Naive thymus-derived CD4-positive, alpha-beta T cell (primary cell): ENCODE results near the gene ALDH6A1. TPM values are rescaled to one million over a fixed set of nuclear protein-coding genes. Genes with fewer than 3 reads are reported as not detected.

Experiments used
- polyA plus RNA-seq, 2 donors: library from polyadenylated mRNA; unstranded; fragments of 300-500 nt; fragmentation: Illumina TruSeq; gene quantifications; one replicate each; pipeline ENCODE4 v1.2.3, GENCODE V29; 2021
- total RNA-seq, 6 experiments: library from RNA in 5 of 6; stranded (reverse) in 5 of 6; gene quantifications; 1 replicate in 5 of 6; 2 replicates in 1 of 6; pipeline ENCODE4 v1.2.3 and lab custom pipeline; 2021 to 2026

ALDH6A1 gene
- total and polyA plus RNA-seq, 7 experiments from 2014 or later = 8.9 to 39.9 (median 21.3) TPM

Other genes starting within 250 kb of the ALDH6A1 start
- gene PTGR2, start 232.6 kb downstream of the ALDH6A1 start, total RNA-seq = 1 to 10 TPM; 1.2 to 7.9 (median 1.8) TPM
- gene PTGR2, start 232.6 kb downstream of the ALDH6A1 start, polyA plus RNA-seq = 1 to 10 TPM; 3.4 to 6.5 TPM
- gene ZNF410, start 197.6 kb downstream of the ALDH6A1 start, total RNA-seq = 10 to 100 TPM; 44.8 to 79.7 (median 51.1) TPM
- 10 to 100 TPM; 66.3 to 69.8 TPM for gene ZNF410, start 197.6 kb downstream of the ALDH6A1 start, polyA plus RNA-seq
- 1 to 10 TPM; 1.8 to 6.6 (median 3.7) TPM for gene FAM161B, start 134.4 kb downstream of the ALDH6A1 start, total RNA-seq
- 1 to 10 TPM; 1.7 to 4.5 TPM for gene FAM161B, start 134.4 kb downstream of the ALDH6A1 start, polyA plus RNA-seq
- gene COQ6, start 134.2 kb downstream of the ALDH6A1 start, total RNA-seq = 10 to 100 TPM; 22.8 to 47.3 (median 36.4) TPM
- gene COQ6, start 134.2 kb downstream of the ALDH6A1 start, polyA plus RNA-seq = 10 to 100 TPM; 13.4 to 22.9 TPM
- gene ENTPD5, start 65.2 kb downstream of the ALDH6A1 start, total RNA-seq = 10 to 100 TPM in 3 of 5 experiments, 1 to 10 TPM in 2; 8.6 to 17.1 (median 11.2) TPM
- gene ENTPD5, start 65.2 kb downstream of the ALDH6A1 start, polyA plus RNA-seq = 1 to 10 TPM; 4.2 to 4.8 TPM
- gene BBOF1, start 65.1 kb downstream of the ALDH6A1 start, total RNA-seq = 1 to 10 TPM in 4 of 5 experiments, under 1 TPM in 1; 0.80 to 4.0 (median 2.6) TPM
- 1 to 10 TPM; 3.2 to 4.8 TPM for gene BBOF1, start 65.1 kb downstream of the ALDH6A1 start, polyA plus RNA-seq
- 10 to 100 TPM in 1 of 5 experiments, 1 to 10 TPM in 4; 6.6 to 16.3 (median 9.4) TPM for gene LIN52, start 503 bp upstream of the ALDH6A1 start, total RNA-seq
- 10 to 100 TPM; 12.4 to 13.8 TPM for gene LIN52, start 503 bp upstream of the ALDH6A1 start, polyA plus RNA-seq
- not detected for gene VSX2, start 155.0 kb upstream of the ALDH6A1 start, total RNA-seq
- not detected for gene VSX2, start 155.0 kb upstream of the ALDH6A1 start, polyA plus RNA-seq
- 100 to 1,000 TPM in 1 of 5 experiments, 10 to 100 TPM in 4; 57.6 to 109 (median 68.2) TPM for gene ABCD4, start 218.5 kb upstream of the ALDH6A1 start, total RNA-seq
- 10 to 100 TPM; 26.1 to 32.1 TPM for gene ABCD4, start 218.5 kb upstream of the ALDH6A1 start, polyA plus RNA-seq